Measurements from ENCODE around the gene CUEDC1. TPM values are rescaled to one million over a fixed set of nuclear protein-coding genes. Genes with fewer than 3 reads are reported as not detected.

CUEDC1 gene
- total and polyA plus RNA-seq, 8 donors, result 16.5 to 30.4 (median 21.7) TPM

- WGBS, 2 donors, result 9 to 21% methylated on average over 1 of the region's 1 CpG
- FAIRE-seq, result no peak
- DNase-seq, result no peak
- TF ChIP-seq CTCF (IDR thresholded peaks at IDR 0.05), result no peak
- Histone ChIP-seq H3K4me1 (peaks cover 32 to 64% (median 32%) of the 10 kb centered on the region in 3 donors), H3K9me3 (no peaks in the 10 kb centered on the region), H3K36me3 (peaks cover 0 to 13% (median 0%) of the 10 kb centered on the region in 3 donors), H3K27ac (peak overlapping the region in 1 of 4 donors; percentile 96), H3K27me3 (no peaks in the 10 kb centered on the region), H3K4me3 (no peak overlapping the region)
- ATAC-seq, result no peak
- intact Hi-C loops (cut with DNase I), result no loop called here
These were observed 30.4 kb upstream of the CUEDC1 start for GRCh38 chr17:57985675-57985974.

GRCh38 chr17:57984936-57985674, 29.9 kb upstream of the CUEDC1 start:
- Histone ChIP-seq H3K4me3 (no peak overlapping the region), H3K27me3 (no peaks in the 10 kb centered on the region), H3K27ac (peak overlapping the region in 1 of 4 donors; percentile 17), H3K9me3 (no peaks in the 10 kb centered on the region), H3K4me1 (peaks cover 32 to 62% (median 32%) of the 10 kb centered on the region in 3 donors), H3K36me3 (peaks cover 0 to 17% (median 0%) of the 10 kb centered on the region in 3 donors)
- ATAC-seq, result no peak
- FAIRE-seq, result no peak
- WGBS, 2 donors, result 43 to 44% methylated on average over 4 of the region's 4 CpGs
- intact Hi-C loops (cut with DNase I), result no loop called here
- no peak for DNase-seq
- no peak for TF ChIP-seq CTCF (IDR thresholded peaks at IDR 0.05)

- Histone ChIP-seq H3K27ac (no peak overlapping the region), H3K4me1 (peaks cover 32 to 54% (median 32%) of the 10 kb centered on the region in 3 donors), H3K36me3 (peaks cover 0 to 23% (median 0%) of the 10 kb centered on the region in 3 donors), H3K4me3 (no peak overlapping the region), H3K9me3 (no peaks in the 10 kb centered on the region), H3K27me3 (no peaks in the 10 kb centered on the region)
- DNase-seq, result no peak
- FAIRE-seq, result no peak
- TF ChIP-seq CTCF (IDR thresholded peaks at IDR 0.05), result no peak
- ATAC-seq, result no peak
- intact Hi-C loops (cut with DNase I), result no loop called here
- WGBS, 2 donors, result 43 to 48% methylated on average over 4 of the region's 4 CpGs
These were observed 29.2 kb upstream of the CUEDC1 start for GRCh38 chr17:57984261-57984890.

- Histone ChIP-seq H3K9me3 (no peaks in the 10 kb centered on the region), H3K4me3 (no peak overlapping the region), H3K36me3 (peaks cover 0 to 31% (median 7%) of the 10 kb centered on the region in 3 donors), H3K27ac (no peak overlapping the region), H3K4me1 (peaks cover 26 to 47% (median 27%) of the 10 kb centered on the region in 3 donors), H3K27me3 (no peaks in the 10 kb centered on the region)
- ATAC-seq, result no peak
- WGBS, 2 donors, result 57 to 66% methylated on average over 1 of the region's 1 CpG
- no peak for DNase-seq
- FAIRE-seq, result no peak
- TF ChIP-seq CTCF (IDR thresholded peaks at IDR 0.05), result no peak
- intact Hi-C loops (cut with DNase I), result no loop called here
These were observed 28.2 kb upstream of the CUEDC1 start for GRCh38 chr17:57983446-57983845.
